ENCODE results near the gene LGMN.
A peak's percentile ranks its signal among the peaks of the same experiment; 100 is the strongest.
"Not testable (repeated sequence)": the region's sequence is repeated elsewhere in the genome, so short reads cannot be mapped to it uniquely, and the experiment has no call there.

LGMN gene

DNA sequence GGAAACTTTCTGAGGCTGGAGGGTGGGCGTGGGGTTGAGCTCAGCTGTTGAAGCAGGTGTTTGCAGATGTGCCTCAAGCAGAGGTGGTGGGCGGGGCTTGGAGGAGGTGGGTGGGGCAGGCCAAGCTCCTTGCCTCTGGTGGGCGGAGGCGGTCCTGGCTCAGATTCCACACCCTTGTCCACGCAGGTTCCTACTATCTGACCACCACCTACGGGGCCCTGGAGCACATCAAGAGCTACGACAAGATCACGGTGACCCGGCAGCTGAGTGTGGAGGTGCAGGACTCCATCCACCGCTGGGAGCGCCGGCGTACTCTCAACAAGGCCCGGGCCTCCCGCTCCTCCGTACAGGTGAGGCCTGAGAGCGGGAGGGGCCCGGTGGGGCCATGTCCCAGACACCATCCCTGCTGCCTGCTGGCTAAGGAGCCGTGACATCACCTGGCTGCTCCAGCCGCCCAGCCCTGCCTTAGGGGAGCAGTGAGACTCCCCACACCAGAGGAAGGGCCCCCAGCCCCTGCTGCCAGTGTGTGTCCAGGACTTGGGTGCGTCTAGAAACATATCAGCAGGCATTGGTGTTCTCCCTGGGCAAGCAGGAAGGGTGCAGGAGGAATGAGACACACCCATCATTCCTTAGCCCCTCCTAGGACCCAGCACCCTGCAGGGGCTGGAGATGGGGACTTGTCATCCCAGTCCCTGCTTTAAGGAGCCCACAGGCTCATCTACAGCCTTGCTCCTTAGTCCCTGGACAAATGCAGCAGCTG, 63.4 kb downstream of the LGMN start:
- no peak for DNase-seq (ENCODE audit: low read depth)
- TF ChIP-seq CTCF (conservative IDR thresholded peaks at IDR 0.05; ENCODE audit: control insufficient read depth, insufficient read depth, low read depth, low read length) = no peak
- no peak overlapping the region for H3K4me3 ChIP-seq (ENCODE audit: control insufficient read depth, low read depth, low read length)

DNA sequence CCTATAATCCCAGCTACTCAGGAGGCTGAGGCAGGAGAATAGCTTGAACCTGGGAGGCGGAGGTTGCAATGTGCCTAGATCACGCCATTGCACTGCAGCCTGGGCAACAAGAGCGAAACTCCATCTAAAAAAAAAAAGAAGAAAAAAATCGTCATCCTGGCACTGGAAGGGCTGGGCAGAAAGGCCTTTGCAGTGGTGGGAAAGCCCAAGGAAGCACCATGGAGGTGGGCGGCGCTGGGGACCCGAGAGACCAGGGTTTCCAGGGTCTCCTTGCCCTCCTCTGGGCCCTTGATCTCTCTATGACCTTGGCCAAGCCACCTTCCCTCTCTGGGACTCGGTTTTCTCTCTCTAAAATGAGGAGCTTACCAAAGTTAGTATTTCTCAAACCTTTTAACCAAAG, 65.4 kb downstream of the LGMN start:
- no peak for DNase-seq (ENCODE audit: low read depth)

DNA sequence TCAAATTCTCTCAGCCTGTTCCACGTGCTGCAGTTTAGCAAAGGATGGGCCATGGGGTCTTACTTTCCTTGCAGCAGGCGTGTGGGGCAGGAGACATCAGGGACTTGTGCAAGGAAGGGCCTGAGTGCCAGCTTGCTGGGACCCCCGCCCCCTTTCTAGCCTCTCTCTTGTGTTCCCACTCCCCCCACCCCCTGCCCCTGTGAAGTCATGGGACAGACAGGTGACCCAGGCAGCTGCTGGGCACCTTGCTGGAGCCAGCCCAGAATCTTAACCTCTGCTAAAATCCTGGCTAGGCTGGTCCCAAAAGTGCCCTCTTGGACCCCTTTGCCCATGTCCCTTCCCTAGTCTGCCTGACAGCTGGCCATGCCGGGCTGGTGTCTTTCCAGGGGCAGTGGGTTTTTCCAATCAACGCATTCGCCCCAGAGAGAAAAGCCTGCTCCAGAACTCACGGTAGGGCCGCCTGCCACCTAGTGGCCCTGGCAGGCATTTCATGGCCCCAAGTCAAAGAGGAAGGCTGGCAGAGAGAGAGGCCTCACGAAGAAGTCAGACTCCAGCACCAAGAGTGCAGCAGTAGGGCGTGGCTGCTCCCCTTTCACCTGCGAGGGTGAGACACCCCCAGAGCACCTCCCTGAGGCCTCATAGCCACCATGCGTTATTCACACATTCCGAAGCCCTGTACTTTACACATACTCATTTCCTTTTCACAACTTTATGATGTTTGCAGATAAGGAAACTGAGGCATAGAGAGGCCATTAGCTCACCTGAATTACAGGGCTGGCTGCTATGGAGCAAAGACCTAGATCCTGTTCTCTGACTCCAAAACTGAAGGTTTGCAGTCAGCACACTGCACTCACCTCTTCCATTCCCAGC, 67.4 kb downstream of the LGMN start:
- peak; percentile 76 for DNase-seq (ENCODE audit: low read depth)
- no peak overlapping the region for H3K4me3 ChIP-seq (ENCODE audit: control insufficient read depth, low read depth, low read length)
- TF ChIP-seq CTCF (conservative IDR thresholded peaks at IDR 0.05; ENCODE audit: control insufficient read depth, insufficient read depth, low read depth, low read length) = peak; percentile 93

More for the DNA sequence above, 65.4 kb downstream of the LGMN start:
- H3K4me3 ChIP-seq (ENCODE audit: control insufficient read depth, low read depth, low read length) = no peak overlapping the region
- no peak for TF ChIP-seq CTCF (conservative IDR thresholded peaks at IDR 0.05; ENCODE audit: control insufficient read depth, insufficient read depth, low read depth, low read length)

DNA sequence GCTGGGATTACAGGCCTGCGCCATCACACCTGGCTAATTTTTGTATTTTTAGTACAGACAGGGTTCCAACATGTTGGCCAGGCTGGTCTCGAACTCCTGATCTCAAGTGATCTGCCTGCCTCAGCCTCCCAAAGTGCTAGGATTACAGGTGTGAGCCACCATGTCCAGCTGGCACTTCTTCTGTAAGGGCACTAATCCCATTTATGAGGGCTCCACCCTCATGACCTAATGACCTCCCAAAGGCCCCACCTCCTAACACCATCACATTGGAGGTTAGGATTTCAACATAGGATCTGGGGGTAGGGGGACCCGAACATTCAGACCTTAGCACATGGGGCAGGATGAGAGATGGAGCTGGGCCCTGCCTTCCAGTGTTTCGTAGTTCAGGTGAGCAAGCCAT, 68.1 kb downstream of the LGMN start:
- not testable (repeated sequence) for DNase-seq (ENCODE audit: low read depth); H3K4me3 ChIP-seq (ENCODE audit: control insufficient read depth, low read depth, low read length)

DNA sequence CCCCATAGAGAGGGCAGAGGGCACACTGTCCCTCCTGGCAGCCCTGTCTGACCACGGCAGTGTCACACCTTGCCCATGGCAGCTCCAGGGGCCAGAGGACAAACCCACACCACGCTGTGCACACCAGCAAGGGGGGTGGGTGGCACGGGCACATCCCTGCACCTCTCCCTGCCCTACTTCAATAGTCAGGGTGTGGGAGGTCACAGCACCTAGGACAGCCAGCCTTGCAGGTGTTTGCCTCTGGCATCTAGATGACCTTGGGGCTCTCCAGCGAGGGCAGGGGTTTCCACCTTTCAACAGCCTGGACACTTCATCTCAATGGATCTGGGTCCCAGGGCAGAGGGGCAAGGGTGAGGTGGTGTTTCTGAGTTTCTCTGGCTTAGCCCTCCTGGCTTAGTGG, 69.2 kb downstream of the LGMN start:
- no peak for TF ChIP-seq CTCF (conservative IDR thresholded peaks at IDR 0.05; ENCODE audit: control insufficient read depth, insufficient read depth, low read depth, low read length)

GRCh38 chr14:92678766-92679165, 69.7 kb downstream of the LGMN start:
- no peak for DNase-seq (ENCODE audit: low read depth)
- H3K4me3 ChIP-seq (ENCODE audit: control insufficient read depth, low read depth, low read length) = no peak overlapping the region
- TF ChIP-seq CTCF (conservative IDR thresholded peaks at IDR 0.05; ENCODE audit: control insufficient read depth, insufficient read depth, low read depth, low read length) = no peak

More for the DNA sequence above, 69.2 kb downstream of the LGMN start:
- no peak overlapping the region for H3K4me3 ChIP-seq (ENCODE audit: control insufficient read depth, low read depth, low read length)
- DNase-seq (ENCODE audit: low read depth) = no peak

GRCh38 chr14:92677955-92678354, 70.5 kb downstream of the LGMN start:
- H3K4me3 ChIP-seq (ENCODE audit: control insufficient read depth, low read depth, low read length) = no peak overlapping the region
- no peak for TF ChIP-seq CTCF (conservative IDR thresholded peaks at IDR 0.05; ENCODE audit: control insufficient read depth, insufficient read depth, low read depth, low read length)
- DNase-seq (ENCODE audit: low read depth) = no peak

All from fibroblast of mammary gland (primary cell).